Brain microvascular endothelial cell (primary cell): ENCODE measurements around the gene SLC8A1.
A peak's percentile ranks its signal among the peaks of the same experiment; 100 is the strongest.

Source experiments
- DNase-seq: peaks from one replicate; pipeline ENCODE4 v3.0.0-alpha.2; 2020
- H3K27ac ChIP-seq: fragments of 250-450 bp; sonication (Bioruptor Pico); 2 replicates; pipeline ENCODE4 v1.5.1; 2020; ENCODE audit warnings: mild to moderate bottlenecking, moderate library complexity
- H3K27me3 ChIP-seq: fragments of 250-450 bp; sonication (Bioruptor Pico); replicated peaks from 2 replicates; pipeline ENCODE4 v1.5.1; 2020; ENCODE audit warnings: mild to moderate bottlenecking
- H3K36me3 ChIP-seq: fragments of 250-450 bp; sonication (Bioruptor Pico); replicated peaks from 2 replicates; pipeline ENCODE4 v1.5.1; 2020; ENCODE audit warnings: mild to moderate bottlenecking
- H3K4me3 ChIP-seq: 2 replicates; pipeline ENCODE4 v1.5.1; 2011; ENCODE audit warnings: low read depth, mild to moderate bottlenecking, control low read depth, low read length, moderate library complexity
- in situ Hi-C: cut with HindIII; loops from 2 replicates; pipeline ENCODE4 v1.10.0; 2017; ENCODE audit warnings: low sequenced_read_pairs, low pct_ligation_motif_present
- TF ChIP-seq, protein P1 (sequence below): IDR thresholded peaks from 2 replicates; pipeline ENCODE4 v1.5.1; 2011; ENCODE audit warnings: low read depth, mild to moderate bottlenecking, moderate library complexity, low read length, control low read depth, inconsistent platforms; ENCODE audit errors: missing control alignments

Gene SLC8A1

DNA sequence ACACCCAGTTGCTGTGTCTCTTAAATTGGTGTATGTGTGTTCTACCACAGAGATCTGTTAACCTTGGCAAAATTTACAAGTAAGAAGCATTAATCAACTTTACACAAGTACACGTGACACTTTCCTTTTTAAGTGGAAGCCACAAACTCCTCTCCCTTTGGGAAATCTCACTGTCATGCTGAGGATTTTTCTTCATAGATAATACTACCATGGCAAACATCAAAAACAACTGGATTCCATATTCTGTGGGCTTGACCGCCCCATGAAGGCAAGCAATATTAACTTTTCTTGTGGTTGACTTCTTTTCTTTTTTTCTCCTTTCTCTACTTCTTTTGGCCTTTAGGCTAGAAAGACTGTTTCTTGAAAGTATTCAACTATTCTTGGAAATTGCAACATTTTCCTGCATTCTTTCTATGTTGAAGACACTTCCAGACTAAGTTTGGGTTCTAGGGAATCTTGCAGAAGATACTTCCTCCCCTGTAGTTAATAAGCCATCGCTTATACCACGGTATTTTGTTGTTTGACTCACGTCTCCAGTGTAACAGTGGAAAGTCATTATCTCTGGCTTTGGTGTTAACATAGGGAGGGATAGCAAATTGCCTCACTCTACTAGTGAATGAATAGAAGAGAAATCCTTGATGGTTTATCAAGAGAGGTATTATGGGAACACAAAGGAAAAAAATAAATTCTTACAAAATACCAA lies 79.5 kb downstream of the SLC8A1 start:
- H3K27me3 ChIP-seq, result no peaks in the 10 kb centered on the region
- in situ Hi-C loops, result no loop called here
- H3K27ac ChIP-seq, result peak overlapping the region; percentile 84
- no peak for DNase-seq
- no peaks in the 10 kb centered on the region for H3K36me3 ChIP-seq
- TF ChIP-seq, protein P1, sequence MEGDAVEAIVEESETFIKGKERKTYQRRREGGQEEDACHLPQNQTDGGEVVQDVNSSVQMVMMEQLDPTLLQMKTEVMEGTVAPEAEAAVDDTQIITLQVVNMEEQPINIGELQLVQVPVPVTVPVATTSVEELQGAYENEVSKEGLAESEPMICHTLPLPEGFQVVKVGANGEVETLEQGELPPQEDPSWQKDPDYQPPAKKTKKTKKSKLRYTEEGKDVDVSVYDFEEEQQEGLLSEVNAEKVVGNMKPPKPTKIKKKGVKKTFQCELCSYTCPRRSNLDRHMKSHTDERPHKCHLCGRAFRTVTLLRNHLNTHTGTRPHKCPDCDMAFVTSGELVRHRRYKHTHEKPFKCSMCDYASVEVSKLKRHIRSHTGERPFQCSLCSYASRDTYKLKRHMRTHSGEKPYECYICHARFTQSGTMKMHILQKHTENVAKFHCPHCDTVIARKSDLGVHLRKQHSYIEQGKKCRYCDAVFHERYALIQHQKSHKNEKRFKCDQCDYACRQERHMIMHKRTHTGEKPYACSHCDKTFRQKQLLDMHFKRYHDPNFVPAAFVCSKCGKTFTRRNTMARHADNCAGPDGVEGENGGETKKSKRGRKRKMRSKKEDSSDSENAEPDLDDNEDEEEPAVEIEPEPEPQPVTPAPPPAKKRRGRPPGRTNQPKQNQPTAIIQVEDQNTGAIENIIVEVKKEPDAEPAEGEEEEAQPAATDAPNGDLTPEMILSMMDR, result no peak
- H3K4me3 ChIP-seq, result no peak overlapping the region

DNA sequence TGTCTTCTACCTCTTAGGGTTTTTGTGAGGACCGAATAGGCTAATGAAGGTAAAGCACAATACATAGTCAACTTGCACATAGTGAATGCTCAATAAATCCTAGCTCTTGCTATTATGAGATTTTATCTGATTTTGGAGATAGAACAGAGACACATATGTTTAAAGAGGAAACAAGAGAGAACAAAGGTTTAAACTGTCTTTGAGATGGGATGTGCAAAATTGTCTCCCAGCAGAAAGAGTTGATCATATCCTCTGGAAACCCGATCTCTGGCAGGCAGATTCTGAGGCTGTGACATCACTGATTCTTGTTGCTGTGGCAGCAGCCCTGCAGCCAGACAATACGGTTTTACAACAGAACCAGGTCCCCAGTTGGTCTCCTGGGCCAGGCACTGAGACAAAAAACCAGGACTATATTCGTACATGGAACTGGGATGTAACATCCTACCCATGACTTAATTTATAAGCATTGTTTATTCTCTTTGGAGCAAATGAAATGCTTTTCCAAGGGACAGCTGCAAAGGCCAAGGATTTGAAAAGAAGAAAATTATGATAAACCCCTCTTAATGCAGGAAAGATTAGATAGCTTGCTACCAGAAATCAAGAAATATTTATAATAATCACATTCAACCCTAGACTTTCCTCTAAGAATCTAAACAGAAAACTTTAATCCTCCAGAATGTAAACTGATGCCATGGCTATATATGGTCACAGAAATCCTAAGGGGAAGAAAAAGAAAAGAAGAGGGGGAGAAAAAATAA lies 80.2 kb downstream of the SLC8A1 start:
- TF ChIP-seq, protein P1, result no peak
- H3K27me3 ChIP-seq, result no peaks in the 10 kb centered on the region
- H3K4me3 ChIP-seq, result no peak overlapping the region
- DNase-seq, result peak; percentile 96
- in situ Hi-C loops, result no loop called here
- H3K27ac ChIP-seq, result peak overlapping the region; percentile 84
- no peaks in the 10 kb centered on the region for H3K36me3 ChIP-seq

DNA sequence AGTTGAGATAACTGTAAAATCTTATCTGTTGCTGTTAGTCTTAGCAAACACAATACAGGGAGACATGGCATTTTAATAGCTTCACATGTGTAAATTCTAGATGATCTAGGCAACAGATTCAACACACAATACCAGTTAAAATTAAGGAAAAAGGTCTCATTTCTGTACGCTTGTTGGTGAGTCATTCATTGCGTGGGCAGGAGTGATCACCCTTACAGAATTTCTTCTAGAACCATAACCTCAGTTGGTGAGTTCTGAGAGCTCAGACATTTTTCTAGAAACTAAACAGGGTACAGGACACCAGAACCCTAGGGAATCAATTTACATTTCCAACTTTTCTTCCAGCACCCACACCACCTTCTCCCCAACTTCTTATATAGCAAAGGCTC lies 81.9 kb downstream of the SLC8A1 start:
- Histone ChIP-seq H3K27ac (peak overlapping the region; percentile 84), H3K27me3 (no peaks in the 10 kb centered on the region), H3K36me3 (no peaks in the 10 kb centered on the region), H3K4me3 (no peak overlapping the region)
- TF ChIP-seq, protein P1, result no peak
- in situ Hi-C loops, result no loop called here
- peak; percentile 93 for DNase-seq

DNA sequence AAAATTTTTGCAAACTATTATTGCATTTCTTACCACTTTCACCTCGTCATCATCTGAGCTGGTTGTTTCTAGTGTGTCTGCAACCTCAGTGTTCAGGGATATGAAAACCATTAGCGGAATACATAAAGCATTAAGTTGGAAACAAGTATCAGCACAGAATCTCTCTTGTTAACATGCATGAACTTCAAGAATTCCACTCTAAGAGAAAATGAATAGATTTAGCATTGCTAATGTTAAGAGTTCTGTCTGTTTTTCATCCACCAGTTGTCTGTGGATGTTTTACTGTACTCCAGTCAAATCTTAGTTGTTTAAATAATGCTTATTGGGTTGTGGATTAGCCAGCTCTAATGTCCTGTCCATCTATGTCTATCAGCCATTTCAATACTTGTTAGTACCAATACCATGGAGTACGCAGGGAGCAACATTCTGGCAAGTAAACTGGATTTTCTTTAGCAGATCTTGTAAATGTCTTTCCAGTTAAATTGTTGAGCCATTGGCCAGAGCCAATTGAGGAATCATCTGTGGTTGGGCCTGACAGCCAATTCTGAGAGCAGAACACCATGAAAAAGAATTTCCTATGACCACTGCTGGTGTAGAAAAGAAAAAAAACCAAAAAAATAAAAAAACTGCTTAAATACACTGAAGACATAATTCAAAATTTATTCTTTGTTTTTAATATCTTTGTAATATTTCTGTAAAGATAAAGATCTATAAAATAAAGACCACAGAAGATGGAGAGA lies 82.5 kb downstream of the SLC8A1 start:
- no peak overlapping the region for H3K4me3 ChIP-seq
- no peaks in the 10 kb centered on the region for H3K36me3 ChIP-seq
- H3K27me3 ChIP-seq, result no peaks in the 10 kb centered on the region
- in situ Hi-C loops, result no loop called here
- DNase-seq, result no peak
- peak overlapping the region; percentile 84 for H3K27ac ChIP-seq
- TF ChIP-seq, protein P1, result no peak

DNA sequence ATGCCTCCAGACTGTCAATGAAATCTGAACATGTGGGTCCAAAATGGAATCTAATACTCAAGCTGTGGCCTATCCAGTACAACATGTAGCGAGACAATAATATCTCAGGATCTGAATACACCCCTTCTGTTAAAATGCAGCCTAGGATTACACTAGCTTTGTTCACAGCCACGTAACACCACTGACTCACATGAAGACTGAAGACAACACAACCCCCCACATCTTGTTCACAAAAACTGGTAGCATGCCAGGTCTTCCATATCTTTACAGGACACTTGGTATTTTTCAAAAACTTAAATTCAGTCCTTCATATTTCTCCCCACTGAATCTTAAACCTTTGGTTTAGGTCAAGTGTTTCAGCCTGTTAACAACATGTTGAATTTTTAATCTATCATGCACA lies 84.2 kb downstream of the SLC8A1 start:
- peak; percentile 89 for DNase-seq
- in situ Hi-C loops, result no loop called here
- TF ChIP-seq, protein P1, result no peak
- no peak overlapping the region for H3K4me3 ChIP-seq
- H3K36me3 ChIP-seq, result no peaks in the 10 kb centered on the region
- H3K27me3 ChIP-seq, result no peaks in the 10 kb centered on the region
- peak overlapping the region; percentile 22 for H3K27ac ChIP-seq
